MCF 10A (cell line): ENCODE data around the gene SPATA6L. TPM values are rescaled to one million over a fixed set of nuclear protein-coding genes. Genes with fewer than 3 reads are reported as not detected.

Experiments used
- BruUV-seq: library from RNA; stranded (reverse); fragments of 400-500 nt; replicated peaks from 2 replicates; lab custom pipeline; 2021; lab: Mats Ljungman, UMichigan
- CTCF ChIA-PET: fragments of 300-600 bp; sonication (Branson Sonifier 250); formaldehyde crosslinking; extraction: SDS; loops from one replicate; lab custom pipeline; 2021; ENCODE audit warnings: antibody characterized with exemption, inconsistent platforms; lab: Yijun Ruan, JAX
- POLR2A ChIA-PET: fragments of 300-600, 350-650 bp; sonication (Branson Sonifier 250); formaldehyde crosslinking; extraction: SDS; loops from one replicate; lab custom pipeline; 2020; ENCODE audit warnings: antibody characterized with exemption, inconsistent platforms; lab: Yijun Ruan, JAX
- DNase-seq: peaks from one replicate; pipeline ENCODE4 v3.0.0-alpha.2; 2018; ENCODE audit not compliant: unreplicated experiment
- H3K27ac Mint-ChIP-seq: one replicate; pipeline ENCODE4 v1.8.0; 2022; ENCODE audit warnings: mild to moderate bottlenecking, low read depth, mixed read lengths; ENCODE audit not compliant: unreplicated experiment
- H3K27me3 Mint-ChIP-seq: one replicate; pipeline ENCODE4 v1.8.0; 2022; ENCODE audit warnings: mixed read lengths; ENCODE audit not compliant: insufficient read depth, unreplicated experiment
- H3K36me3 Mint-ChIP-seq: one replicate; pipeline ENCODE4 v1.8.0; 2022; ENCODE audit warnings: mild to moderate bottlenecking, moderate library complexity, mixed read lengths; ENCODE audit not compliant: insufficient read depth, unreplicated experiment
- H3K4me1 Mint-ChIP-seq: one replicate; pipeline ENCODE4 v1.8.0; 2022; ENCODE audit warnings: mixed read lengths; ENCODE audit not compliant: insufficient read depth, unreplicated experiment
- H3K4me3 Mint-ChIP-seq: one replicate; pipeline ENCODE4 v1.8.0; 2022; ENCODE audit warnings: mild to moderate bottlenecking, moderate library complexity, mixed read lengths; ENCODE audit not compliant: unreplicated experiment
- H3K9me3 Mint-ChIP-seq: one replicate; pipeline ENCODE4 v1.8.0; 2022; ENCODE audit warnings: mixed read lengths; ENCODE audit not compliant: unreplicated experiment
- intact Hi-C: fragments of 100-400 bp; cut with micrococcal nuclease; formaldehyde crosslinking; loops from 2 replicates; pipeline ENCODE4 v1.14.1; 2022
- total RNA-seq: library from RNA; stranded (reverse); gene quantifications from 2 replicates; pipeline ENCODE4 v1.2.3, GENCODE V29; 2022
- TF ChIP-seq, protein P1 (sequence below): fragments of 200-600 bp; IDR thresholded peaks from one replicate; pipeline ENCODE4 v1.8.0; 2022; ENCODE audit warnings: antibody characterized with exemption, mild to moderate bottlenecking; ENCODE audit not compliant: unreplicated experiment

The SPATA6L gene
- total RNA-seq, 1 experiment from 2014 or later, result 5.5 TPM

- intact Hi-C loops, result no loop called here
- no peaks in the 10 kb centered on the region for H3K9me3 Mint-ChIP-seq
Measured at GRCh38 chr9:4573176-4573575, 93.1 kb downstream of the SPATA6L start.

GRCh38 chr9:4572184-4572826 lies 94.0 kb downstream of the SPATA6L start:
- DNase-seq, result no peak
- Mint-ChIP-seq H3K9me3 (no peaks in the 10 kb centered on the region), H3K27ac (no peak overlapping the region), H3K4me3 (no peak overlapping the region), H3K36me3 (no peaks in the 10 kb centered on the region), H3K27me3 (no peaks in the 10 kb centered on the region), H3K4me1 (no peaks in the 10 kb centered on the region)
- intact Hi-C loops, result no loop called here
- TF ChIP-seq, protein P1, sequence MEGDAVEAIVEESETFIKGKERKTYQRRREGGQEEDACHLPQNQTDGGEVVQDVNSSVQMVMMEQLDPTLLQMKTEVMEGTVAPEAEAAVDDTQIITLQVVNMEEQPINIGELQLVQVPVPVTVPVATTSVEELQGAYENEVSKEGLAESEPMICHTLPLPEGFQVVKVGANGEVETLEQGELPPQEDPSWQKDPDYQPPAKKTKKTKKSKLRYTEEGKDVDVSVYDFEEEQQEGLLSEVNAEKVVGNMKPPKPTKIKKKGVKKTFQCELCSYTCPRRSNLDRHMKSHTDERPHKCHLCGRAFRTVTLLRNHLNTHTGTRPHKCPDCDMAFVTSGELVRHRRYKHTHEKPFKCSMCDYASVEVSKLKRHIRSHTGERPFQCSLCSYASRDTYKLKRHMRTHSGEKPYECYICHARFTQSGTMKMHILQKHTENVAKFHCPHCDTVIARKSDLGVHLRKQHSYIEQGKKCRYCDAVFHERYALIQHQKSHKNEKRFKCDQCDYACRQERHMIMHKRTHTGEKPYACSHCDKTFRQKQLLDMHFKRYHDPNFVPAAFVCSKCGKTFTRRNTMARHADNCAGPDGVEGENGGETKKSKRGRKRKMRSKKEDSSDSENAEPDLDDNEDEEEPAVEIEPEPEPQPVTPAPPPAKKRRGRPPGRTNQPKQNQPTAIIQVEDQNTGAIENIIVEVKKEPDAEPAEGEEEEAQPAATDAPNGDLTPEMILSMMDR, result no peak
- BruUV-seq, result no TSS peak
- ChIA-PET CTCF (no interaction called here), POLR2A (no interaction called here)

More at GRCh38 chr9:4573176-4573575, 93.1 kb downstream of the SPATA6L start:
- POLR2A ChIA-PET, result no interaction called here
- Mint-ChIP-seq H3K4me1 (no peaks in the 10 kb centered on the region), H3K27me3 (no peaks in the 10 kb centered on the region), H3K36me3 (no peaks in the 10 kb centered on the region), H3K27ac (no peak overlapping the region), H3K4me3 (no peak overlapping the region)
- BruUV-seq, result no TSS peak
- TF ChIP-seq, protein P1, result no peak
- no peak for DNase-seq
- CTCF ChIA-PET, result interaction anchor here (0.6 kb wide), 2 partner anchors 30 to 887 kb away, joined by 3 to 5 read pairs; no protein-coding TSS in a partner anchor

- BruUV-seq, result no TSS peak
- H3K9me3 Mint-ChIP-seq, result no peaks in the 10 kb centered on the region
- no peaks in the 10 kb centered on the region for H3K36me3 Mint-ChIP-seq
- no peak overlapping the region for H3K4me3 Mint-ChIP-seq
- no peaks in the 10 kb centered on the region for H3K27me3 Mint-ChIP-seq
- no peak overlapping the region for H3K27ac Mint-ChIP-seq
- POLR2A ChIA-PET, result no interaction called here
- H3K4me1 Mint-ChIP-seq, result no peaks in the 10 kb centered on the region
- TF ChIP-seq, protein P1, result no peak
- peak; percentile 31 for DNase-seq
- intact Hi-C loops, result no loop called here
- CTCF ChIA-PET, result interaction anchor here (0.6 kb wide), 1 partner anchor 193 kb away, joined by 3 read pairs; no protein-coding TSS in a partner anchor
Measured at GRCh38 chr9:4569101-4569500, 97.2 kb downstream of the SPATA6L start.

DNA sequence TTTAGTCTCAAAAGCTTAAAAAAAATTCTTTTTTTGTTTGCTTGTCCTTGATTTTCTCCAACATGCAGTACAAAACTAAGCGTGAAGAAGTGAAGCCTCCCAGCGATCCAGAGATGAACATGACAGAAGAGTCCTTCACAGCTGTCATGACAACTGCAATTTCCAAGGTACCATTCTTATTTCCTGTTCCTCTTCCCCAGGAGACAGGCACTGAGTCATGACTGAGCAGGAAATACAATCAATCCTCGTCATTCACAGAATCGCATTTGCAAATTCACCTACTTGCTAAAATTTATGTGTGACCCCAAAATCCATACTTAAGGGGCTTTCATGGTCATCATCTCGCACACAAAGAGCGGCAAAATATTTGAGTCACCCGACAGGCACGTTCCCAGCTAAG lies 98.7 kb downstream of the SPATA6L start:
- no peak overlapping the region for H3K4me3 Mint-ChIP-seq
- ChIA-PET POLR2A (no interaction called here), CTCF (interaction anchor here (0.6 kb wide), 1 partner anchor 881 kb away, joined by 3 read pairs; no protein-coding TSS in a partner anchor)
- H3K9me3 Mint-ChIP-seq, result no peaks in the 10 kb centered on the region
- no TSS peak for BruUV-seq
- no peak overlapping the region for H3K27ac Mint-ChIP-seq
- H3K27me3 Mint-ChIP-seq, result no peaks in the 10 kb centered on the region
- TF ChIP-seq, protein P1, result no peak
- no peak for DNase-seq
- H3K4me1 Mint-ChIP-seq, result no peaks in the 10 kb centered on the region
- intact Hi-C loops, result no loop called here
- no peaks in the 10 kb centered on the region for H3K36me3 Mint-ChIP-seq
